CD4-positive, alpha-beta T cell treated with Interferon alpha-2 for 1 hour (primary cell): ENCODE data around the gene DTX3.
"Not testable (repeated sequence)": the region's sequence is repeated elsewhere in the genome, so short reads cannot be mapped to it uniquely, and the experiment has no call there.

Experiments
- DNase-seq, 2 donors: peaks; one replicate each; pipeline ENCODE4 v3.0.0-alpha.2; 2020 to 2022

The DTX3 gene, protein sequence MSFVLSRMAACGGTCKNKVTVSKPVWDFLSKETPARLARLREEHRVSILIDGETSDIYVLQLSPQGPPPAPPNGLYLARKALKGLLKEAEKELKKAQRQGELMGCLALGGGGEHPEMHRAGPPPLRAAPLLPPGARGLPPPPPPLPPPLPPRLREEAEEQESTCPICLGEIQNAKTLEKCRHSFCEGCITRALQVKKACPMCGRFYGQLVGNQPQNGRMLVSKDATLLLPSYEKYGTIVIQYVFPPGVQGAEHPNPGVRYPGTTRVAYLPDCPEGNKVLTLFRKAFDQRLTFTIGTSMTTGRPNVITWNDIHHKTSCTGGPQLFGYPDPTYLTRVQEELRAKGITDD

DNA sequence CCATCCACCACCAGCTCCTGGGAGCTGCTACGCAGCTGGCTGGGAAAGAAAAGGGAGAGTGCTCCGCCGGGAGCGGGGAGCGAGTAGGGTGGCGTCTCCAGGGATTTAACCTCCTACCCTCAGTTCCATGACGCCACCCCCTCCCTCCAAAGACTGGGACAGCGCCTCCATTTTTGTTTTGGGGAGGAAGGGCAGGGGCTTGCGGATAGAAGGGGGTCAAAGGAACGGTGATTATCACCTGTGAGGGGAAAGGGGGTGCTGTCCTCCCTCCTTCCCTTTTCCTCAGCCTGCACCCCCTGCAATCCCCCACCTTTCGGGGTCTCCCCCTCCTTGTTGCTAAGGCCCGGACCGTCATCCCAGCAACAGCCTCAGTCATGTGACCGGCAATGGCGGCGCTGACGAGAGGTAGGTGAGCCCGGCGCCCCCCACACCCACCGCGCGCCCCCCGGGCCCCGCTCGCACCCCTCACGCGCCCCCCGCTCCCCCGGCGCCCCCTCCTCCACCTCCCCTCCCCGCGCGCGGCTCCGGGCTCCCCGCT lies at the start of gene DTX3:
TSS of gene DTX3 (plus strand) at position 371 of the 538 bp plus-strand sequence. CDS start 1,694 bp downstream, outside the sequence.
- DNase-seq: peak in 1 of 2 donors; percentile 52

DNA sequence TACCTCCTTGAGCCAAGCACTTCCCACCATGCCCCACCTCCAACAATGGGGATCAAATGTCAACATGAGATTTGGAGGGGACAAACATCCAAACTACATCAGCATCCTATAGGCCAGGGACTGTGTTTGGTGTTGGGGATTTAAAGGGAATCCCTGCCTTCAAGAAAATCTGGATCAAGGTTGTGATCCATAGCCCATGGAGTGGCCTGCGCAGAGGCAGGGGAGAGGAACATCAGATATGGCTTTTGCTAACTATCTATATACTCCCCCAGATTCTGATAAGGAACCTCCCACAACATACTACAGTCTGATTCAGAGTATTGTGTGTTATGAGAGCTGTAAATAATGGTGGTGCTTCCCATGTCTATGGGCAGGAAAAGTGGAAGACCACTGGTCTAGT lies 49.7 kb upstream of the DTX3 start:
- DNase-seq: no peak

DNA sequence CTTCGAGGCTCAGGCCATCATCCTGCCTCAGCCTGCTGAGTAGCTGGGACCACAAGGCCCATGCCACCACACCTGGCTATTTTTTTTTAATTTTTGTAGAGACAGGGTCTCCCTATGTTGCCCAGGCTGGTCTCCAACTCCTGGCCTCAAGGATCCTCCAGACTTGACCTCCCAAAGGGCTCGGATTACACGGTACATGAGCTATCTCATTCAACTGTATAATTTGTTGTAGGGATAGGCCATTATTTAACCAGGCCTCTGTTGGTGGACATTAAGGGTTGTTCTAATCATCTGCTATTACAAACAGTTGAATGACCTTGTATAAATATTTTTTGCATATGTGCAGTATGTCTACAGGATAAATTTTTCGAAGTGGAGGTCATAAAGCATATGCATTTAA lies 45.8 kb upstream of the DTX3 start:
- DNase-seq: no peak

DNA sequence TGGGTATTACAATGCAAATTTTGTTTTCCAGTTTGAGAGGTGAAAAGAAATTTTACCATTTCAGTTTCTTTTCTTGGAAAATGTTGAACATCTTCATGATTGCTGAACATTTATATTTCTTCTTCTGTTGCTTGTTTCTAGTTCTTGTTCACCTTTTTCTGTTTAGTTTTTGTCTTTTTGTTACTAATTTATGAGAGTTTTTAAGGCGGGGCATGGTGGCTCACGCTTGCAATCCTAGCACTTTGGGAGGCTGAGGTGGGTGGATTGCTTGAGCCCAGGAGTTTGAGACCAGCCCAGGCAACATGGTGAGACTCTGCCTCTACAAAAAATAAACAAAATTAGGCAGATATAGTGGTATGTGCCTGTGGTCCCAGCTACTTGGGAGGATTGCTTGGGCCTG lies 44.1 kb upstream of the DTX3 start:
- DNase-seq: no peak

DNA sequence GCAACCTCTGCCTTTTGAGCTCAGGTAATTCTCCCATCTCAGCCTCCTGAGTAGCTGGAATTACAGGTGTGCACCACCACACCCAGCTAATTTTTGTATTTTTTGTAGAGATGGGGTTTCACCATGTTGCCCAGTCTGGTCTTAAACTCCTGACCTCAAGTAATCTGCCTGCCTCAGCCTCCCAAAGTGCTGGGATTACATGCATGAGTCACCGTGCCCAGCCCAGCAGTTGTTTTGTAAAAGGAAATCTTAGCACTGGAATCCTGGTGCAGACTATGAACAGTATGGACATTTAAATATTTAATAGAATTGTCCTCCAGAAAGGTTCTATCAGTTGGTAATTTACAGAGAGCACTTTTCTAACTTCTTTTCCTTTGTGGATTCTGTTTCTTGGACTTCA lies 43.5 kb upstream of the DTX3 start:
- DNase-seq: not testable (repeated sequence)

GRCh38 chr12:57563358-57563757 lies 41.3 kb upstream of the DTX3 start:
- no peak for DNase-seq

GRCh38 chr12:57564178-57564740 lies 40.4 kb upstream of the DTX3 start:
- no peak for DNase-seq

DNA sequence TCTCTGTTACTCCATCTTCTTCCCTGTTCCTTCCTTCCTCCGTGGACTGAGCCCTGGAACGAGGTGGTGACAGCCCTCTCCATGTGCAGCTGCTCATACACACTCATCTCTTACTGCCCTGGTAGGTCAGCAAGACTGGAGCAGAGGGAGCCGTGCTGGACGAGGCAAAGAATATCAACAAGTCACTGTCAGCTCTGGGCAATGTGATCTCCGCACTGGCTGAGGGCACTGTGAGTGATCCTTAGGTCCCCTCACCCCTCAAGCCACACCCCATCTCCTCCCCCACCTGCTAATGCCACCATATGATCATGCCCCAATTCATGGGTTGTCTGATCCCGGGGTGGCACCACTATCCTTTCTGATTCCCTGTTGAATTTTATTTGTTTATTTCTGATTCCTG lies 35.8 kb upstream of the DTX3 start:
- no peak for DNase-seq

DNA sequence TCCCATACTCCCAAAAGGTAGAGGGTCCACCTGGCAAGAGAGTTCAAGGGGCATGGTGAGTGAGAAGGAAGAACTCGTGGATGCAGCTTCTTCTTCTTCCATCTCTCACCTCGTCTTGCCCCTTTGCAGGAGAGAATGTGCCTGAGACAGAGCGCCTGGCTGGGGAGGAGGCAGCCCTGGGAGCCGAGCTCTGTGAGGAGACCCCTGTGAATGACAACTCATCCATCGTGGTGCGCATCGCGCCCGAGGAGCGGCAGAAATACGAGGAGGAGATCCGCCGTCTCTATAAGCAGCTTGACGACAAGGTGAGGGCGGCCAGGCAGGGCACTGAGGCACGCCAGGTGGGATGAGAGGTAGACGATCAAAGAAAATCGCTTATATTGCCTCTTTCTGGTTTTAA lies 34.8 kb upstream of the DTX3 start:
- no peak for DNase-seq

DNA sequence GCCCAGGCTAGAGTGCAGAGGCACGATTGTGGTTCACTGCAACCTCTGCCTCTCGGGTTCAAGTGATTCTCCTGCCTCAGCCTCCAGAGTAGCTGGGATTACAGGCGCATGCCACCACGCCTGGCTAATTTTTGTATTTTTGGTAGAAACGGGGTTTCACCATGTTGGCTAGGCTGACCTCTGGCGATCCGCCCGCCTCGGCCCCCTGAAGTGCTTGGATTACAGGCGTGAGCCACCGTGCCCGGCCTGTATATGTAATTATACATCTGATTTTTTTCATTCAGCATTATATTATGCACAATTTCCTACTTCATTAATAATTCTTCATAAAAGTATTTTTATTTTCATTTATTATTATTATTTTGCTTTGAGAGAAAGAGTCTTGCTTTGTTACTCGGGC lies 34.2 kb upstream of the DTX3 start:
- not testable (repeated sequence) for DNase-seq

DNA sequence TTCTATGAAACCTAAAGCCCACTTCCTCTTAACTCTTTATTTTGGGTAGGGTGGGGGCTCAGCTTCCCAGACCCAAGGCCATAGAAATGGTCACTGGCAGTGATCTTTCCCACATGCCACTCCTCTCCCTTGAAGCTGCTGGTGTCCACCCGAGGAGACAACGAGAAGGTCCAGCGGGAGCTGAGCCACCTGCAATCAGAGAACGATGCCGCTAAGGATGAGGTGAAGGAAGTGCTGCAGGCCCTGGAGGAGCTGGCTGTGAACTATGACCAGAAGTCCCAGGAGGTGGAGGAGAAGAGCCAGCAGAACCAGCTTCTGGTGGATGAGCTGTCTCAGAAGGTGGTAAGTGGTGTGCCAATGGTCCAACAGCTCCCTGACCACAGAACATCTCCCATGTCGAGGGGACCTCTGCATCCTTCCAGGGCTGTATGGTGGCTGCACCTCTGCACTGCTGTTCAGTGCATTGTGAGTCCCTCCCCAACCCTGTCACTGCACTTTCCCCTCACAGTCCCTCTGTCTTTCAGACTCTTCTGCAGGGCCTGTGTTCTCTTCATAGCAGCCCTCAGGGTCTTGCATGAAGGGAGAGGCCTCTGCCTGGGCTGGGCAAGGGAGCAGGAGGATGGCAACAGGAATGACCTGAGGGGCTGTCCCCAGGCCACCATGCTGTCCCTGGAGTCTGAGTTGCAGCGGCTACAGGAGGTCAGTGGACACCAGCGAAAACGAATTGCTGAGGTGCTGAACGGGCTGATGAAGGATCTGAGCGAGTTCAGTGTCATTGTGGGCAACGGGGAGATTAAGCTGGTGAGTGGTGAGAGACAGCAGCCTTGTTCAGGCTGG lies 32.5 kb upstream of the DTX3 start:
- DNase-seq: no peak

GRCh38 chr12:57574795-57575194 lies 29.8 kb upstream of the DTX3 start:
- DNase-seq: no peak

DNA sequence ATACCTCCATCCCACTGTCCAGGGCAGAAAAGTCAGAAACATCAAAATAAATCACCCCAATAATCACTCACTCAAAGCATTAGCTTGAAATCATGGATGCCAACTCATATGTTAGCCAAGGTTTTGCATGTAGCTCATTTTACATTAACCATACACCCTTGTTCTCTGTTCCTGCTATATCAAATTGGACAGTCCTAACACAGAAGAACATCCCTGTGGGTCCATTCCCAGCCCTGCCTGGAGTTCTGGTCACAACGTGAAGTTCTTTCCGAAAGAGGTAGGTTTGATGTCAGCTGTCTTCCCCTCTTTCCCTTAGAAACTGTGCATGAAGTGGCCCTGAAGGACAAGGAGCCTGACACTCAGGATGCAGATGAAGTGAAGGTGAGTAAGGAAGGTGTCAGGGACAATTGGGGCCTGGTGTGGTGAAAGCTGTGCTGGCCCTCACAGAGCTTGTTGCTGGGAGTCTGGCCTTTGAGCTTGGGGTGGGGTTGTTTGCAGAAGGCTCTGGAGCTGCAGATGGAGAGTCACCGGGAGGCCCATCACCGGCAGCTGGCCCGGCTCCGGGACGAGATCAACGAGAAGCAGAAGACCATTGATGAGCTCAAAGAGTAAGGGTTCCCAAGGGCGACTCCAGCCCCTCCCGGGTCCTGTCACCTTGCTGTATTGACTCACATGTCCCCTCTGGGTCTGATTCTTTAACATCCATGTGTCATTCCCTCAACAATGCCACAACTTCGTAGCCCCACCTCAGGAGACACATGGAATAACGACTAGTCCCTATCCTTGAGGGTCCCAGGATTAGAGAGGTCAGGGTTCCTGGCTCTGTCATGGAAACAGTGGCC lies 28.6 kb upstream of the DTX3 start:
- DNase-seq: no peak

DNA sequence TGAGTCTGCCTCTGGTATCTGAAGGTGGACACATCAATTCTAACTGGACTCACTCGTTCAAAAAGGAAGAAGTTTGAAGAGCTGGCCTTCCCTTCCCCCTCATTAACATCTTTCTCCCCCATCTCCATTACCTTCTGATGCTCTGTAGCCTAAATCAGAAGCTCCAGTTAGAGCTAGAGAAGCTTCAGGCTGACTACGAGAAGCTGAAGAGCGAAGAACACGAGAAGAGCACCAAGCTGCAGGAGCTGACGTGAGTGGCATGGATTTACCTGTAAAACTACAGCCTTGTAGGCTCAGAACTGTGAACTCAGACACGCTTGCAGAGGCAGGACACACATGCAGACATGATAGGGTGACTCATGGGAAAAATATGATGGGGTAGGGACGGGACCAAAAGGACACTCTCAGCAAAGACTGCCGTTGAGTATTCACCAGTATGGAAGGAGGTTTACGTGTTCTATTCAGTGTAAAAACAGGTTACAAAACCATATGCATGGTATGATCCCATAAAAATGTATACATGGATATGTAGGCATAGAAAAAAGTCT lies 27.9 kb upstream of the DTX3 start:
- no peak for DNase-seq

DNA sequence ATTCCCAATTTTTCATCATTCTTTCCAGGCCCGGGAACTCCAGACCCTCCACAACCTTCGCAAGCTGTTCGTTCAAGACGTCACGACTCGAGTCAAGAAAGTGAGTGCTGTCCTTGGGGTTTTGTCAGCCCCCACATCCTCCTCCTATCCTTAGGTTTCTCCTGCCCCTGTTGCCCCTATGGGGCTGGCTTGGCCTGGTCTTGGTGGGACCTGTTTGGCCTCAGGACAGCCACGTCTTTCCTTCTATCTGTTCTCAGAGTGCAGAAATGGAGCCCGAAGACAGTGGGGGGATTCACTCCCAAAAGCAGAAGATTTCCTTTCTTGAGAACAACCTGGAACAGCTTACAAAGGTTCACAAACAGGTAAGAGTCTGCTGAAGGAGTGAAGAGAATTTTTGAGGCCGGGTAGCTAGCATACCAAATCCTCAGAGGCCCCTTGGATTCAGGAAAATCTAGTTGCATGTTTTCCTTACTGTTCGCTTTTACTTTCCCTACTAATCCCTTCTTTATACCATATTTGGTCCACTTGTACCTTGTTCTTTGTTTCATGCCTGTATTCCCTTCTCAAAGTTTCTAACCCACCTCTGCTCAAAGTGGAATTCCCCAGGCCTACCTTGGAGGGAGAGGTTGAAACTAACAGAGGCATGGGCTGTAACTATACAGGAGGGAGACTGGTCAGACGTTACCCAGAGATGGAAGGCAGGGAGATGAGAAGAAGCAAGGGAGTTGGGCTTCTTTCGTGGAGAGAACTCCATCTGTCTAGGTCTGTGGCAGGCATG lies 26.5 kb upstream of the DTX3 start:
- no peak for DNase-seq

GRCh38 chr12:57579011-57579410 lies 25.6 kb upstream of the DTX3 start:
- DNase-seq: no peak

DNA sequence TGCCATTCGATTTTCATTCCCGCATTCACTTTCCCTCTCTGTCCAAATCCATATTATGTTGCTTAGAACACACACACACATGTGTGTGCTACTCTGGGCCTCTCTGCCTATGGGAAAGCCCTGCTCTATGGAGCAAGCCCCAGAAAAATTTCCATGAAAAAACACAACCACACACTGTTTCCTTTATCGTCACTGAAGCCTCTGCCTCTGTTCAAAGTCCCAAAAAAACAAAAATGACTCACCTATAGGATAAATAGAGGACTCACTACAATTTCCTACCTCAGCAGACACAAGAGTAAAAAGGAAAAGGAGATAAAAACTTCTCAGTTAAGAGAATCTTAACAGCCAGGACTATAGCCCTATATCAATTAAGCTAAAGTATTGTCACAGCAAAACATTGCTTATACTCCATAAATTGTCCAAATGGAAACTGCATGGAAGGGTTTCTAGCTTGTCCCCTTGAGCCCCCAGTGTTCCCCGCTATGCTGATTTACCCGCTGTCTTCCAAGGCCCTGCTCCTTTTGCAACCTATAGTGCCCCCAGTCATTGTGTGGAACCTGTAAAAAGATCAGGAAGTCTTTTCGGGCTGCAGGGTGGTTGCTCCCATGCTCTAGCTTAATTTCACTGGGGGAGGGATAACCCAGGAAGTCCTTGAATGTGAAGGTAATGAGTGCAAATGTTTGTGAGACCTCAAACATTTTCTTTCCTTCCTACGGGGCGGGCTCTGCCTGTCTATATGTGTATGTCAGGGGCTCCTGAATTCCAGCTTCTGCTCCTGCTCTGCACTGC lies 24.8 kb upstream of the DTX3 start:
- no peak for DNase-seq

- no peak for DNase-seq
Observed at GRCh38 chr12:57580466-57580795, 24.2 kb upstream of the DTX3 start.

- DNase-seq: no peak
Observed at GRCh38 chr12:57581802-57582201, 22.8 kb upstream of the DTX3 start.

DNA sequence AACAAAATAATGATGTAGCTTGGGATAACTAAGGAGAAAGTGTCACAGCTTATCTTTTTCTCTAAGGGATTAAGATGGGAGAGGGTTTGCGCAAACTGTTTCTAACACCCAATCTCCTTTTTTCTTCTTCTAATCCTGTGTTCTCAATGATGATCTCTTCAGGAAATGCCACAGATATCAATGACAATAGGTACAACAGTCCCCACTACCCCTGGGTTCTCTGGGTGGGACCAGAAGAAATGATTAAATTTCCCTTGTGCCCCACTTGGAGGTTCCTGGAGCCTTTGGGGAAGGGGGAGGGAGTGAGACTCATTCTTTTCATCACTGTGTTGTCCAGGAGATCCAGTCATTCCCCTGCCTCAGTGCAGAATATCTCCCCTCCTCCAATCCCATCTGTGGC lies 22.2 kb upstream of the DTX3 start:
- no peak for DNase-seq
